CD14-positive monocyte (primary cell): ENCODE data around the gene FAM210B. TPM values are rescaled to one million over a fixed set of nuclear protein-coding genes. Genes with fewer than 3 reads are reported as not detected.

Experiments
- DNase-seq, 3 donors: peaks; one replicate each; pipeline ENCODE4 v3.0.0-alpha.2; 2011 to 2022
- H2AFZ ChIP-seq: 2 replicates; pipeline ENCODE4 v1.6.0; 2012; ENCODE audit warnings: mild to moderate bottlenecking, low read depth, low read length, inconsistent platforms; ENCODE audit not compliant: insufficient read depth, poor library complexity, severe bottlenecking
- H3K27ac ChIP-seq, 2 donors: 1 replicate in 1 of 2; 2 replicates in 1 of 2; pipeline ENCODE4 v1.5.1; 2012 to 2013; ENCODE audit warnings: low read length in 2 of 2, control low read depth in 1 of 2, inconsistent platforms in 1 of 2, low read depth in 1 of 2, mild to moderate bottlenecking in 1 of 2
- H3K27me3 ChIP-seq, 2 donors: one replicate each; pipeline versions ENCODE4 v1.6.0 to v1.6.1; 2011 to 2013; ENCODE audit warnings: low read length in 2 of 2; ENCODE audit not compliant: control insufficient read depth in 2 of 2, insufficient read depth in 2 of 2
- H3K36me3 ChIP-seq, 2 donors: replicated peaks in 1 of 2; 1 replicate in 1 of 2; 2 replicates in 1 of 2; pipeline versions ENCODE4 v1.5.1 to v1.6.1; 2012 to 2013; ENCODE audit warnings: low read length in 2 of 2, control low read depth in 1 of 2, inconsistent platforms in 1 of 2, mild to moderate bottlenecking in 1 of 2; ENCODE audit not compliant: insufficient read depth in 2 of 2, control insufficient read depth in 1 of 2
- H3K4me1 ChIP-seq, 2 donors: 1 replicate in 1 of 2; 2 replicates in 1 of 2; pipeline versions ENCODE4 v1.5.1 to v1.6.1; 2012 to 2013; ENCODE audit warnings: low read length in 2 of 2, control low read depth in 1 of 2, inconsistent platforms in 1 of 2, mild to moderate bottlenecking in 1 of 2, moderate library complexity in 1 of 2; ENCODE audit not compliant: insufficient read depth in 2 of 2, control insufficient read depth in 1 of 2
- H3K4me2 ChIP-seq: replicated peaks from 2 replicates; pipeline ENCODE3; 2012; ENCODE audit warnings: low read length, moderate library complexity, mild to moderate bottlenecking; ENCODE audit not compliant: poor library complexity, severe bottlenecking; ENCODE audit errors: extremely low read depth
- H3K4me3 ChIP-seq, 3 experiments: fragments of 200-600 bp in 1 of 3; sonication (generic) in 1 of 3; replicated peaks in 1 of 3; 1 replicate in 2 of 3; 2 replicates in 1 of 3; pipeline ENCODE4 v1.5.1; 2011 to 2013; ENCODE audit warnings: low read length in 3 of 3, mild to moderate bottlenecking in 3 of 3, control low read depth in 2 of 3, low read depth in 2 of 3, inconsistent platforms in 1 of 3, moderate library complexity in 1 of 3
- H3K79me2 ChIP-seq: 2 replicates; pipeline ENCODE4 v1.6.0; 2012; ENCODE audit warnings: mild to moderate bottlenecking, control low read depth, inconsistent platforms, low read length, moderate library complexity; ENCODE audit not compliant: insufficient read depth
- H3K9ac ChIP-seq: 2 replicates; pipeline ENCODE4 v1.6.0; 2017; ENCODE audit warnings: low read length, mild to moderate bottlenecking; ENCODE audit not compliant: insufficient read depth, poor library complexity, severe bottlenecking
- H3K9me3 ChIP-seq, 2 donors: replicated peaks in 1 of 2; 1 replicate in 1 of 2; 2 replicates in 1 of 2; pipeline versions ENCODE4 v1.5.1 to v1.6.1; 2012 to 2013; ENCODE audit warnings: low read length in 2 of 2, control low read depth in 1 of 2; ENCODE audit not compliant: control insufficient read depth in 1 of 2, insufficient read depth in 1 of 2
- H4K20me1 ChIP-seq: 2 replicates; pipeline ENCODE4 v1.6.0; 2012; ENCODE audit warnings: mild to moderate bottlenecking, low read length, control low read depth, moderate library complexity; ENCODE audit not compliant: insufficient read depth
- H3K27ac Mint-ChIP-seq, 7 donors: one replicate each; pipeline ENCODE4 v1.8.0; 2020; ENCODE audit warnings: mild to moderate bottlenecking in 7 of 7, mixed read lengths in 7 of 7, moderate library complexity in 6 of 7, inconsistent platforms in 2 of 7
- H3K27me3 Mint-ChIP-seq, 3 donors: one replicate each; pipeline ENCODE4 v1.8.0; 2021 to 2022; ENCODE audit warnings: low read depth in 3 of 3, mild to moderate bottlenecking in 3 of 3, mixed read lengths in 3 of 3, moderate library complexity in 3 of 3, inconsistent platforms in 1 of 3
- H3K36me3 Mint-ChIP-seq, 2 donors: one replicate each; pipeline ENCODE4 v1.8.0; 2020; ENCODE audit warnings: mixed read lengths in 2 of 2, inconsistent platforms in 1 of 2, mild to moderate bottlenecking in 1 of 2
- H3K4me1 Mint-ChIP-seq: one replicate; pipeline ENCODE4 v1.8.0; 2020; ENCODE audit warnings: mild to moderate bottlenecking, mixed read lengths
- H3K4me3 Mint-ChIP-seq, 2 donors: one replicate each; pipeline ENCODE4 v1.8.0; 2020; ENCODE audit warnings: mild to moderate bottlenecking in 2 of 2, mixed read lengths in 2 of 2, moderate library complexity in 1 of 2
- H3K9me3 Mint-ChIP-seq, 7 donors: one replicate each; pipeline ENCODE4 v1.8.0; 2020 to 2022; ENCODE audit warnings: mixed read lengths in 7 of 7, mild to moderate bottlenecking in 6 of 7, moderate library complexity in 6 of 7, inconsistent platforms in 2 of 7
- WGBS: methylation state at CpG from one replicate; pipeline ENCODE4 v1.1.5; 2013; ENCODE audit warnings: missing lambda C conversion rate; ENCODE audit not compliant: insufficient coverage; 5-methylcytosine and 5-hydroxymethylcytosine counted together
- intact Hi-C, 2 donors: fragments of 100-400 bp; cut with micrococcal nuclease; formaldehyde crosslinking; loops; one replicate each; pipeline versions ENCODE4 v1.15.0 to v1.15.1; 2023
- polyA plus RNA-seq, 3 donors: library from polyadenylated mRNA; depleted of rRNA in 1 of 3; unstranded in 2 of 3; stranded (reverse) in 1 of 3; fragments of 300-500 nt in 2 of 3; fragments of >200 nt in 1 of 3; fragmentation: Illumina TruSeq in 2 of 3; gene quantifications; 1 replicate in 2 of 3; 2 replicates in 1 of 3; pipeline ENCODE4 v1.2.3, GENCODE V29; 2012 to 2021
- TF ChIP-seq, protein P1 (sequence below): fragments of 200-600 bp; IDR thresholded peaks from one replicate; pipeline ENCODE4 v1.8.0; 2022; ENCODE audit warnings: antibody characterized with exemption, mild to moderate bottlenecking

The FAM210B gene
- polyA plus RNA-seq, 3 donors = 15.2 to 41.3 (median 34.5) TPM

DNA sequence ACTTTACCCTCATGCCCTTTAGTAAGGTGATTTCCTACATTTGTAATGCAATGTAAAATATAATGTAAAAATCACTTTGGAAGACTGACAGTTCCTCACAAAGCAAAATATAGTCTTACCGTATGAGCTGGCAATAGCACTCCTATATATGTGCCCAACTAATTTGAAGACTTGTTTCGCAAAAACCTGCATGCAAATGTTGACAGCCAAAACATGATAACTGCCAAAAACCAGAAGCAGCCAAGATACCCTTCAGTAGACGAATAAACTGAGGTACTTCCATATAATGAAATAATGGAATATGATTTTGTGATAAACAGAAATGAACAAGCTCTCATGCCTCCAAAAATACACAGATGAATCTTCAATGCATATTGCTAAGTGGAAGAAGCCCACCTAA, 19.6 kb downstream of the FAM210B start:
- no peak overlapping the region for H3K4me2 ChIP-seq

DNA sequence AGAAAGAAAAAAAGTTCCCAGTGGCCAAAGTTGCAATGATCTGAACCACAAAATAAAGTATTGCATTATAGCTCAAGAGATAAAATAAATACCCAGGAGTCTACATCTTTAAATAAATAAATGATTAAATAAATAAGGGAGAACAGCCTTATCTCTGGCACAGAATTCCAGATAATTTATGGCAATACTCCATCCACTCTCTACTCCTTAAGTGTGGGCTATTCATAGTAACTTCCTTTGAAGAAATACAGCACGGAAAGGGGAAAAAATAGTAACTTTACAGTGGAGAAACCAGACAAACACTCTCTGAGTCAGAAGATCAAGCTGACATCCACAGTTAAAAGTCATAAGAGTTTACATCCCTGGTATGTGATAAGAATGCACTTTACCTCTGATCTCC, 21.6 kb downstream of the FAM210B start:
- H3K27me3 ChIP-seq = no peaks in the 10 kb centered on the region
- Mint-ChIP-seq H3K27ac (peak overlapping the region; percentile 45 to 86 (median 68)), H3K4me1 (peaks cover 33% of the 10 kb centered on the region), H3K36me3 (peaks cover 32 to 51% of the 10 kb centered on the region in 2 donors), H3K9me3 (peaks cover 0 to 3% (median 0%) of the 10 kb centered on the region in 7 donors), H3K4me3 (no peak overlapping the region), H3K27me3 (peaks cover 0 to 1% (median 0%) of the 10 kb centered on the region in 3 donors)
- DNase-seq = peak in 1 of 3 donors; percentile 4
- intact Hi-C loops = no loop called here
- peaks cover 18 to 20% of the 10 kb centered on the region in 2 donors for H3K4me1 ChIP-seq
- WGBS = no CpG with 5 or more reads among the region's 1 CpG
- peaks cover 98% of the 10 kb centered on the region for H3K79me2 ChIP-seq
- H2AFZ ChIP-seq = no peak overlapping the region
- H3K4me2 ChIP-seq = no peak overlapping the region
- TF ChIP-seq, protein P1, sequence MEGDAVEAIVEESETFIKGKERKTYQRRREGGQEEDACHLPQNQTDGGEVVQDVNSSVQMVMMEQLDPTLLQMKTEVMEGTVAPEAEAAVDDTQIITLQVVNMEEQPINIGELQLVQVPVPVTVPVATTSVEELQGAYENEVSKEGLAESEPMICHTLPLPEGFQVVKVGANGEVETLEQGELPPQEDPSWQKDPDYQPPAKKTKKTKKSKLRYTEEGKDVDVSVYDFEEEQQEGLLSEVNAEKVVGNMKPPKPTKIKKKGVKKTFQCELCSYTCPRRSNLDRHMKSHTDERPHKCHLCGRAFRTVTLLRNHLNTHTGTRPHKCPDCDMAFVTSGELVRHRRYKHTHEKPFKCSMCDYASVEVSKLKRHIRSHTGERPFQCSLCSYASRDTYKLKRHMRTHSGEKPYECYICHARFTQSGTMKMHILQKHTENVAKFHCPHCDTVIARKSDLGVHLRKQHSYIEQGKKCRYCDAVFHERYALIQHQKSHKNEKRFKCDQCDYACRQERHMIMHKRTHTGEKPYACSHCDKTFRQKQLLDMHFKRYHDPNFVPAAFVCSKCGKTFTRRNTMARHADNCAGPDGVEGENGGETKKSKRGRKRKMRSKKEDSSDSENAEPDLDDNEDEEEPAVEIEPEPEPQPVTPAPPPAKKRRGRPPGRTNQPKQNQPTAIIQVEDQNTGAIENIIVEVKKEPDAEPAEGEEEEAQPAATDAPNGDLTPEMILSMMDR = no peak
- no peak overlapping the region for H3K4me3 ChIP-seq
- H4K20me1 ChIP-seq = no peaks in the 10 kb centered on the region
- H3K36me3 ChIP-seq = peaks cover 22 to 55% of the 10 kb centered on the region in 2 donors
- H3K27ac ChIP-seq = peak overlapping the region; percentile 11 to 26
- H3K9ac ChIP-seq = no peak overlapping the region
- H3K9me3 ChIP-seq = no peaks in the 10 kb centered on the region

More for the DNA sequence above, 19.6 kb downstream of the FAM210B start:
- peaks cover 0 to 3% (median 0%) of the 10 kb centered on the region in 7 donors for H3K9me3 Mint-ChIP-seq
- no peak for DNase-seq
- WGBS = no CpG with 5 or more reads among the region's 3 CpGs
- peaks cover 0 to 1% (median 0%) of the 10 kb centered on the region in 3 donors for H3K27me3 Mint-ChIP-seq
- peaks cover 42% of the 10 kb centered on the region for H3K4me1 Mint-ChIP-seq
- Histone ChIP-seq H3K27me3 (no peaks in the 10 kb centered on the region), H3K36me3 (peaks cover 6 to 35% of the 10 kb centered on the region in 2 donors), H3K9ac (no peak overlapping the region), H3K4me1 (peaks cover 32 to 39% of the 10 kb centered on the region in 2 donors), H3K4me3 (no peak overlapping the region), H2AFZ (no peak overlapping the region), H4K20me1 (no peaks in the 10 kb centered on the region), H3K79me2 (peaks cover 92% of the 10 kb centered on the region), H3K9me3 (no peaks in the 10 kb centered on the region), H3K27ac (peak overlapping the region in 1 of 2 donors; percentile 87)
- TF ChIP-seq, protein P1 = no peak
- intact Hi-C loops = no loop called here
- peaks cover 23 to 35% of the 10 kb centered on the region in 2 donors for H3K36me3 Mint-ChIP-seq
- H3K4me3 Mint-ChIP-seq = no peak overlapping the region
- H3K27ac Mint-ChIP-seq = peak overlapping the region in 4 of 7 donors; percentile 4 to 95 (median 52)
